Epithelial cell of proximal tubule (primary cell): ENCODE results near the gene GATA1. TPM values are rescaled to one million over a fixed set of nuclear protein-coding genes. Genes with fewer than 3 reads are reported as not detected.

Experiments used
- DNase-seq: peaks from one replicate; pipeline ENCODE4 v3.0.0-alpha.2; 2011; ENCODE audit warnings: low read depth
- H3K4me3 ChIP-seq: 2 replicates; pipeline ENCODE4 v1.5.1; 2011; ENCODE audit warnings: low read depth, mild to moderate bottlenecking, low read length
- total RNA-seq: library from RNA; depleted of rRNA; stranded (reverse); fragments of >200 nt; gene quantifications from 2 replicates; pipeline ENCODE4 v1.2.3, GENCODE V29; 2015
- TF ChIP-seq, protein P1 (sequence below): conservative IDR thresholded peaks from 2 replicates; pipeline ENCODE4 v1.5.1; 2012; ENCODE audit warnings: low read depth, mild to moderate bottlenecking, low read length

The GATA1 gene
- total RNA-seq, 1 donor from 2014 or later: not detected

DNA sequence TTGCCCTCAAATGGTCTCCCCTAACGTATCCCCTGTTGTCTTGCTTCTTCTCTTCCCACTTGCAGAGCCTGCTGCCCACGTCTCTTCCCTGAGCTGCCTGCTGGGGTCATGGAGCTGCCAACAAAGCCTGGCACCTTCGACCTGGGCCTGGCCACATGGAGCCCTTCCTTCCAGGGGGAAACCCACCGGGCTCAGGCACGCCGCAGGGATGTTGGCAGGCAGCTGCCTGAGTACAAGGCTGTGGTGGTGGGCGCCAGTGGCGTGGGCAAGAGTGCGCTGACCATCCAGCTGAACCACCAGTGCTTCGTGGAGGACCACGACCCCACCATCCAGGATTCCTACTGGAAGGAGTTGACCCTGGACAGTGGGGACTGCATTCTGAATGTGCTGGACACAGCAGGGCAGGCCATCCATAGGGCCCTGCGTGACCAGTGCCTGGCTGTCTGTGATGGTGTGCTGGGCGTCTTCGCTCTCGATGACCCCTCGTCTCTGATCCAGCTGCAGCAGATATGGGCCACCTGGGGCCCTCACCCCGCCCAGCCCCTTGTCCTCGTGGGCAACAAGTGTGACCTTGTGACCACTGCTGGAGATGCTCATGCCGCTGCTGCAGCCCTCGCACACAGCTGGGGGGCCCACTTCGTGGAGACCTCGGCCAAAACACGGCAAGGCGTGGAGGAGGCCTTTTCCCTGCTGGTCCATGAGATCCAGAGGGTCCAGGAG lies 42.8 kb downstream of the GATA1 start:
- no peak overlapping the region for H3K4me3 ChIP-seq
- no peak for DNase-seq
- TF ChIP-seq, protein P1, sequence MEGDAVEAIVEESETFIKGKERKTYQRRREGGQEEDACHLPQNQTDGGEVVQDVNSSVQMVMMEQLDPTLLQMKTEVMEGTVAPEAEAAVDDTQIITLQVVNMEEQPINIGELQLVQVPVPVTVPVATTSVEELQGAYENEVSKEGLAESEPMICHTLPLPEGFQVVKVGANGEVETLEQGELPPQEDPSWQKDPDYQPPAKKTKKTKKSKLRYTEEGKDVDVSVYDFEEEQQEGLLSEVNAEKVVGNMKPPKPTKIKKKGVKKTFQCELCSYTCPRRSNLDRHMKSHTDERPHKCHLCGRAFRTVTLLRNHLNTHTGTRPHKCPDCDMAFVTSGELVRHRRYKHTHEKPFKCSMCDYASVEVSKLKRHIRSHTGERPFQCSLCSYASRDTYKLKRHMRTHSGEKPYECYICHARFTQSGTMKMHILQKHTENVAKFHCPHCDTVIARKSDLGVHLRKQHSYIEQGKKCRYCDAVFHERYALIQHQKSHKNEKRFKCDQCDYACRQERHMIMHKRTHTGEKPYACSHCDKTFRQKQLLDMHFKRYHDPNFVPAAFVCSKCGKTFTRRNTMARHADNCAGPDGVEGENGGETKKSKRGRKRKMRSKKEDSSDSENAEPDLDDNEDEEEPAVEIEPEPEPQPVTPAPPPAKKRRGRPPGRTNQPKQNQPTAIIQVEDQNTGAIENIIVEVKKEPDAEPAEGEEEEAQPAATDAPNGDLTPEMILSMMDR: no peak

DNA sequence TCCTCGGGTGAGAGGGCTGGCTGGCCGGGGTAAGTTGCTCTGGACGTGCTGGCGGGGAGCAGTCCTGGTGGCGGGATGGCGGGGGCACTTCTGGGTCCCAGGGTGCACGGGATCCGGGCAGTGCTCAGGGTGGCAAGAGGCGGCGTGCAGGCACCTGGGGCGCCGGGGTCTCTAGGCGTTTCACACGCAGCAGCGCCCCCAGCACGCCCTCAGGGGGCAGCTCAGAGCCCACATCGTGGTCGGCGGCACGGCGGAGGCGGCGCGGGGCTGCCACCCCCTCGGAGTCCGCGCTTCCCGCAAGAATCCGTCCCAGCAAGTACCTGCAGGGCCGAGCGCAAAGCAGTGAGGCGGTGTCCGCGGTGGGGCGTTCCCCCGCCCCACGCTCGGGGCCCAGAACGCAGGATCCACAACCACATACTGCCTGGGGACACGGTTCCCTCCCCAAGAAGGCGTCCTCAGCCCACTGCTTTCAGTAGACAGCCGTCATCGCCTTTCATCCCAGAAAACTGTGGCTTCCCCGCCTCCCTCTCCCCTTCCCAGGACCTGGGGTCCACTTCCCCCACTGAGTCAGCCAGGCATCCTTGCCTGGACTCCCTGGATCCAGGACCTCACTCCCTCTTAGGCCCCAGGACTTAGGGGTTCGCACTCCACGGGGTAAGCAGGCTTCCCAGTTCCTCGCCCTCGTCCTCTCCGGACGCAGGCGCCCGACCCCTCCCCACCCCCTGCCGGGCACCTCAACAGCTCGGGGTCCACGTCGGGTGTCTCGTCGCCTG lies 44.9 kb downstream of the GATA1 start:
- no peak overlapping the region for H3K4me3 ChIP-seq
- DNase-seq: no peak
- TF ChIP-seq, protein P1: no peak

DNA sequence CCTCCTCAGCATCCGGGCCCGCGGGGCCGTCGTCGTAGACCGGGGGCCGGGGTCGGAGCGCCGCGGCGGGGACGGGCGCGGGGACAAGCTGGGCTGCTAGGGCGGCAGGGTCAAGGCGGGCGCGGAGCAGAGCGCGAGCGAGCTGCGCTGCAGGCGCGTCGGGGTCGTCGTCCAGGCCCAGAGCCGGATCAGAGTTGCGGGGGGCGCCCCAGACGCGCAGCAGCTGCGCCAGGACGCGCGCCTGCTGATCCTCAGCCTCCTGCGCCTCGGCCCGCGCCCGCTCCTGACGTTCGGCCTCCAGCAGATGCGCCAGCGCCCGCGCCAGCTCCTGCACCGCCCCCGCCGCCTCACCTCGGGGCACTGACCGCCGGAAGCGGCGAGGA lies 45.5 kb downstream of the GATA1 start:
- TF ChIP-seq, protein P1: no peak
- H3K4me3 ChIP-seq: no peak overlapping the region
- no peak for DNase-seq

DNA sequence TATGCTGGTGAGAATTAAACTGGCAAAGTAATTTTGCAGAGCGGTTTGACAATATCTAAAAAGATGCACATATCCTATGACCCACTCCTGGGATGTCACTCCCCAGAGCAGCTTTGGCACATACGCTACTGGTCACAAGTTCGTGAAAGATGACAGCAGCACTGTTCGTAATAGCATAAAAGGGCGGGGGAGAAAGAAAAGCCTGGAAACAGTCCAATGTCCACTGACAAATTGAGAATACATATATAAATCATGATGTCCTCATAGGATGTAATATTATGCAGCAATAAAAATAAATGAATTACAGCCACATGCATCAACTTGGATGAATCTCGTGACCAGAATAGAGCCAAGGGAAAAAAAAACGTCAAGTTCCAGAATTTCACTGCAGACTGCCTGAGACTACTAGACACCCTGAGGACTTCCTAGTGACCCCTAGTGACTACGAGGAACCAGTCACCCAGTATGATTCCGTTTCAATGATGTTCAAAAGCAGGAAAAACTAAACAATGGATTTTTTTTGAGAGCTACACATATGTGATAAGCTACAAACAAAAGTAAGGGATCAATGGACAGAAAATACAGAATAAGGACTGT lies 47.2 kb downstream of the GATA1 start:
- TF ChIP-seq, protein P1: peak; percentile 9
- no peak overlapping the region for H3K4me3 ChIP-seq
- DNase-seq: no peak

DNA sequence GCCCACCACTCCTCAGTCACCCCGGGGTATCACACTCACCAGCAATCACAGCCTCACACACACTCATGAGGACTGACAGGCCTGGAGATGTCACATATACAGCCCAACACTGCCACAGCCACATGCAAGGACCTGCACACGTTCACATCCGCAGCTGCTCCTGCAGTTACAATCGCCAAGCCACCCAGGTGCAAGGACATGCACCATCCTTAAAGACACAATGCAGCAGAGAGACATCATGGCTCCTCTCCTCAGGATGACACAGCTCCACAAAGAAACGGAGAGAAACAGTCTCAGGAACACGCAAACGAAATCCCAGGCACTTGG lies 48.0 kb downstream of the GATA1 start:
- TF ChIP-seq, protein P1: no peak
- no peak for DNase-seq
- H3K4me3 ChIP-seq: peak overlapping the region; percentile 50

DNA sequence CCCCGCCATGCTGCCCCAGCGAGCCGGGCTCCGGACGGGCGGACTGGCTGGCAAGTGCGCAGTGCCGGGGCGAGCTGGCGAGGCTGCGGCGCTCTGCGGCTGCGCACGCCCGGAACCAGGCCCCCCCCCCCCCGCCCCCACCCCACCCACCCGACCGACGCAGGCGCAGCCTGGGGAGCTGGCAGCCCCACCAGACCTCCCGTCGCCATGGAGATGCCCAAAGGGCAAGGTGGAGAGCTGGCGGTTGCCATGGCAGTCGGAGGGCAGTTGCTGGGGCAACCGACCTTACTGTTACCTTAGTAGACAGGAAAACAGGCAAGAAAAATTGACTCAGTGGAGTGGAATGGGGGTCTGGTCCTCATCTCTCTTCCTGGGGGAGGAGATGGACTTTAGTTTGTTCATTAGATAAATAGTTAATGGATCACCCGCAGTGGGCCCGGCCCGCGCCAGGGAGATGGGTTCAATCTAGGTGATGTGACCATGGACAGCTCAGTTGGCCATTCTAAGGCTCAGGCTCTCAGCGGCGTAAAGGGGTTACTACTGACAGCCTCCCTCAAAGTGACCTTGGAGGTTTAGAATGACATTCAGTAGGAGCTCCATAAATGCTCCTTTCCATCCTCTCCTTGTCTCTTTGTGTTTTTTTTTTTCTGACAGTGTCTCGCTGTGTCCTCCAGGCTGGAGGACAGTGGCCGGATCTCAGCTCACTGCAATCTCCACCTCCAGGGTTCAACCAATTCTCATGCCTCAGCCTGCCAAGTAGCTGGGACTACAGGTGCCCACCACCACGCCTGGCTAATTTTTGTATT lies 49.3 kb downstream of the GATA1 start, which contains the start of gene PCSK1N:
TSS of gene PCSK1N (minus strand) at position 87 of the 806 bp plus-strand sequence. CDS start at position 9, 78 bp downstream.
- DNase-seq: no peak
- TF ChIP-seq, protein P1: no peak
- peak within 1 kb of the TSS; percentile 50 for H3K4me3 ChIP-seq
